HFFc6 (cell line): ENCODE results near the gene HOXB6. TPM values are rescaled to one million over a fixed set of nuclear protein-coding genes. Genes with fewer than 3 reads are reported as not detected.

Source experiments
- DNase-seq: peaks from one replicate; pipeline ENCODE4 v3.0.0-alpha.2; 2018
- H3K27ac Mint-ChIP-seq: 2 replicates; pipeline ENCODE4 v1.8.0; 2020; ENCODE audit warnings: mild to moderate bottlenecking, mixed read lengths
- H3K27me3 Mint-ChIP-seq: 2 replicates; pipeline ENCODE4 v1.8.0; 2021; ENCODE audit warnings: mild to moderate bottlenecking, moderate library complexity, mixed read lengths; ENCODE audit not compliant: insufficient read depth
- H3K36me3 Mint-ChIP-seq: 2 replicates; pipeline ENCODE4 v1.8.0; 2021; ENCODE audit warnings: low read depth, mixed read lengths
- H3K4me1 Mint-ChIP-seq: 2 replicates; pipeline ENCODE4 v1.8.0; 2020; ENCODE audit warnings: low read depth, mixed read lengths
- H3K4me3 Mint-ChIP-seq: 2 replicates; pipeline ENCODE4 v1.8.0; 2020; ENCODE audit warnings: mild to moderate bottlenecking, moderate library complexity, mixed read lengths
- H3K9me3 Mint-ChIP-seq: 2 replicates; pipeline ENCODE4 v1.8.0; 2020; ENCODE audit warnings: mild to moderate bottlenecking, mixed read lengths
- CTCF ChIP-seq: fragments of 200-600 bp; sonication (generic); IDR thresholded peaks from 2 replicates; pipeline ENCODE4 v1.5.0; 2021; ENCODE audit warnings: antibody characterized with exemption, mild to moderate bottlenecking
- total RNA-seq, 6 experiments: library from RNA; stranded (reverse); fragmentation: NEBNext Ultra II Directional; extraction: Animal tissue kit (Norgen Biotek cat#: 25700); gene quantifications; 2 replicates in 1 of 6; 3 replicates in 5 of 6; pipeline ENCODE4 v1.2.3, GENCODE V29; 2021

Gene HOXB6
- total RNA-seq, 6 experiments from 2014 or later = not detected

- Mint-ChIP-seq H3K36me3 (no peaks in the 10 kb centered on the region), H3K9me3 (no peaks in the 10 kb centered on the region), H3K27ac (no peak within 1 kb of the TSS), H3K4me3 (peak within 1 kb of the TSS; percentile 59; the same call in 1 of the 2 replicates), H3K4me1 (peaks cover 11% of the 10 kb centered on the region), H3K27me3 (peaks cover 79% of the 10 kb centered on the region)
- no peak for TF ChIP-seq CTCF
- no peak for DNase-seq
Measured at GRCh38 chr17:48610282-48611211, 5.8 kb upstream of the HOXB6 start, which contains the start of gene HOXB7. Gene HOXB7, minus strand, starts transcription at chr17:48611017. Its CDS starts 99 bp downstream, at chr17:48610918.

DNA sequence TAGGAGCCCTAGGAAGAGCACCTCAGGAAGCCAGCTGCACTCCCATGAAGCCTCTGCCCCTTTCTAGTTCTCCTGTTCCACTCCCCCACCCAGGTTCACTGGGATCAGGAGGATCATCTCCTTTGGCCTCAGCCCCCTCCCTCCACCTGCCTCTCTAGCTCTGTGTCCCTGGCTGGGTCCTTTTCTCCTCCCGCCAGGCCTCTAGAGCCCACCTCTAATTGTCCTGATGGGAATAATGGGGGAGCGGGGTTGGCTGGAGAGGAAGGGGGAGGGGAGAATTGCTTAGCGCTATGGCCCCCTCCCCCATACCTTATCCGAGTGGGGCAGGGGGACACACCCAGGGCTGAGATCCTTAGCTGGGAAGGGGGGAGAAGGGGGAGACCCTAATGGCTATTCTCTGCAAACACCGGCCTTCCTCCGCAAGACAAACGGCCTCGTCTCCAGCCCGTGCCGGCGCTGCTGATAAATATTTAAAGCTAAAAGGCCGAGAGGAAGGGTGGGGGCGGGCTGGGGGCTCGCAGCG lies 5.0 kb upstream of the HOXB6 start:
- Mint-ChIP-seq H3K36me3 (no peaks in the 10 kb centered on the region), H3K27ac (no peak overlapping the region), H3K27me3 (peaks cover 80% of the 10 kb centered on the region), H3K4me1 (peaks cover 14% of the 10 kb centered on the region), H3K4me3 (no peak overlapping the region), H3K9me3 (no peaks in the 10 kb centered on the region)
- DNase-seq = no peak
- TF ChIP-seq CTCF = no peak

GRCh38 chr17:48609033-48609432 lies 4.2 kb upstream of the HOXB6 start:
- Mint-ChIP-seq H3K27ac (no peak overlapping the region), H3K9me3 (no peaks in the 10 kb centered on the region), H3K36me3 (no peaks in the 10 kb centered on the region), H3K27me3 (peaks cover 83% of the 10 kb centered on the region), H3K4me3 (no peak overlapping the region), H3K4me1 (peaks cover 21% of the 10 kb centered on the region)
- no peak for DNase-seq
- no peak for TF ChIP-seq CTCF

DNA sequence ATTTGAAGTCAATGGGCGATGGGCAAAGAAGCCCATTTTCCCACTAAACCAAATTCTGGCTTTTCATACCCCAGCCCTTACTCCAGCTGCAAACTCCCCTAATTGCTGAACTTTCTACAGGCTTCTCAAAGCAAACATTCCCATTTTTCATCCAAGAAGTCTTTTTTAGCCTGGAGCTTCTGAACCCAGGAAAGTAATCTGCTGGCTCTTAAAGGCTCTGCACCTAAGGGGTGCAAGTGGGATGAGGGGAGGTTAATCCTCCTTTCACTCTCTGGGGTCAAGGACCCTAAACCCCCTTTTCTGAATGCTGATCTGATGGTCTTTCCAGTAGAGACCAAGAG lies 3.7 kb upstream of the HOXB6 start:
- H3K4me1 Mint-ChIP-seq = peaks cover 21% of the 10 kb centered on the region
- no peaks in the 10 kb centered on the region for H3K36me3 Mint-ChIP-seq
- DNase-seq = no peak
- H3K9me3 Mint-ChIP-seq = no peaks in the 10 kb centered on the region
- TF ChIP-seq CTCF = no peak
- H3K27ac Mint-ChIP-seq = no peak overlapping the region
- no peak overlapping the region for H3K4me3 Mint-ChIP-seq
- H3K27me3 Mint-ChIP-seq = peaks cover 82% of the 10 kb centered on the region

DNA sequence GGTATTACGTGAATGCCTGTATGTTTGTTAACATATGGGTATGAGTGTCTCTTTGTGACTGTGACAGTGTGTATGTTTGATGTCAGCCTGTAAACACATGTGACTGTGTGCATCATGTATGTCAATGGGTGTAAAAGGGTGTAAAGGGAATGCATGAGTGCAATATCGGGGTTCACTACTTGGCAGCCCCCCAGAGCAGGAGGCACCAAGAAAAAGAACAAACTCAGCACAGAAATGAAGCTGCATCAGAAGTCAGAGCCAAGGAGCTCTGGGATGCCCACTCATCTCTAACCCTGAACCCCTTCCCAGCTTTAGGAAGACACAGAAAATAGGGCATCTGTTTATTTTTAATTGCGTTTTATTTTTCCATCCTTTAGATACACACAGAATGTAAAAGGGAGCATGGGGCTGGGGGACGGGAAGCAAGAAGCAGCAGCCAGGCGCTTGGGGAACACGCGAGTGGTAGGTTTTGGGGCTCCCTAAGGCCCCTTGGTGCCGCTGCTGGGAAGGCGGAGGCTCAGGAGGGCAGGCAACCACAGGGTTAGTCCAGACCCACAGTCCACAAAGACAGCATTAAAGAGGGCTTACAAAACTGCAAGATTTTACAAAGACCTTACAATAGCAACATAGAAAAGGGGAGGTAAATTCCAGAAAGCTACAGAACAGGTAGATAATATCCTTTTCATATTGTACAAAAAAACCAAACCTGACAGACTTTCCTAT lies 2.3 kb upstream of the HOXB6 start:
- Mint-ChIP-seq H3K27ac (no peak overlapping the region), H3K36me3 (no peaks in the 10 kb centered on the region), H3K4me3 (no peak overlapping the region), H3K9me3 (no peaks in the 10 kb centered on the region), H3K27me3 (peaks cover 87% of the 10 kb centered on the region), H3K4me1 (peaks cover 15% of the 10 kb centered on the region; the same call in 1 of the 2 replicates)
- DNase-seq = no peak
- TF ChIP-seq CTCF = no peak
